GM18858 (cell line): ENCODE measurements around the gene METTL26.

ENCODE experiments used
- ATAC-seq: cut with Tn5 transposase; IDR thresholded peaks from one replicate; pipeline ENCODE4 v1.9.1; 2021; ENCODE audit not compliant: unreplicated experiment

Gene METTL26

GRCh38 chr16:659618-660017 is 23.5 kb upstream of the METTL26 start:
- ATAC-seq, result no peak

- ATAC-seq, result no peak
Observed at GRCh38 chr16:658679-659571, 22.8 kb upstream of the METTL26 start.

GRCh38 chr16:657487-657886 is 21.4 kb upstream of the METTL26 start:
- no peak for ATAC-seq

GRCh38 chr16:654034-654433 is 17.9 kb upstream of the METTL26 start:
- no peak for ATAC-seq

- ATAC-seq, result no peak
Observed at GRCh38 chr16:652454-653305, 16.6 kb upstream of the METTL26 start.

- ATAC-seq, result no peak
Observed at GRCh38 chr16:651844-652243, 15.7 kb upstream of the METTL26 start.

- ATAC-seq, result no peak
Observed at GRCh38 chr16:649631-650030, 13.5 kb upstream of the METTL26 start.

GRCh38 chr16:648781-649589 is 12.9 kb upstream of the METTL26 start, which contains the start of gene WDR90:
Gene WDR90, plus strand, starts transcription at chr16:649365. Its CDS starts 52 bp downstream, at chr16:649417.
- peak; percentile 77 for ATAC-seq

- no peak for ATAC-seq
Observed at GRCh38 chr16:648071-648780, 12.1 kb upstream of the METTL26 start.

GRCh38 chr16:647173-647902 is 11.2 kb upstream of the METTL26 start:
- no peak for ATAC-seq

- no peak for ATAC-seq
Observed at GRCh38 chr16:646679-647172, 10.6 kb upstream of the METTL26 start.

GRCh38 chr16:645852-646678 is 10.0 kb upstream of the METTL26 start:
- no peak for ATAC-seq

- no peak for ATAC-seq
Observed at GRCh38 chr16:644556-644955, 8.5 kb upstream of the METTL26 start.

GRCh38 chr16:643050-643368 is 6.9 kb upstream of the METTL26 start:
- no peak for ATAC-seq

GRCh38 chr16:642189-643049 is 6.3 kb upstream of the METTL26 start:
- ATAC-seq, result no peak

GRCh38 chr16:641326-642188 is 5.5 kb upstream of the METTL26 start, which contains the start of gene MCRIP2:
Gene MCRIP2, plus strand, starts transcription at chr16:641828. Its CDS starts 164 bp downstream, at chr16:641992.
- no peak for ATAC-seq

- no peak for ATAC-seq
Observed at GRCh38 chr16:640614-641013, 4.5 kb upstream of the METTL26 start.
